Measurements from ENCODE around the gene ALG14. TPM values are rescaled to one million over a fixed set of nuclear protein-coding genes. Genes with fewer than 3 reads are reported as not detected.
A peak's percentile ranks its signal among the peaks of the same experiment; 100 is the strongest.

Gene ALG14
- total RNA-seq, 1 experiment from 2014 or later = 4.8 TPM

- no peak for DNase-seq (ENCODE audit: low spot score)
These were observed 90.4 kb downstream of the ALG14 start for GRCh38 chr1:94982398-94982797.

GRCh38 chr1:94981575-94981973 is 91.2 kb downstream of the ALG14 start:
- no peak for DNase-seq (ENCODE audit: low spot score)

GRCh38 chr1:94980582-94981574 is 91.9 kb downstream of the ALG14 start:
- no peak for DNase-seq (ENCODE audit: low spot score)

DNA sequence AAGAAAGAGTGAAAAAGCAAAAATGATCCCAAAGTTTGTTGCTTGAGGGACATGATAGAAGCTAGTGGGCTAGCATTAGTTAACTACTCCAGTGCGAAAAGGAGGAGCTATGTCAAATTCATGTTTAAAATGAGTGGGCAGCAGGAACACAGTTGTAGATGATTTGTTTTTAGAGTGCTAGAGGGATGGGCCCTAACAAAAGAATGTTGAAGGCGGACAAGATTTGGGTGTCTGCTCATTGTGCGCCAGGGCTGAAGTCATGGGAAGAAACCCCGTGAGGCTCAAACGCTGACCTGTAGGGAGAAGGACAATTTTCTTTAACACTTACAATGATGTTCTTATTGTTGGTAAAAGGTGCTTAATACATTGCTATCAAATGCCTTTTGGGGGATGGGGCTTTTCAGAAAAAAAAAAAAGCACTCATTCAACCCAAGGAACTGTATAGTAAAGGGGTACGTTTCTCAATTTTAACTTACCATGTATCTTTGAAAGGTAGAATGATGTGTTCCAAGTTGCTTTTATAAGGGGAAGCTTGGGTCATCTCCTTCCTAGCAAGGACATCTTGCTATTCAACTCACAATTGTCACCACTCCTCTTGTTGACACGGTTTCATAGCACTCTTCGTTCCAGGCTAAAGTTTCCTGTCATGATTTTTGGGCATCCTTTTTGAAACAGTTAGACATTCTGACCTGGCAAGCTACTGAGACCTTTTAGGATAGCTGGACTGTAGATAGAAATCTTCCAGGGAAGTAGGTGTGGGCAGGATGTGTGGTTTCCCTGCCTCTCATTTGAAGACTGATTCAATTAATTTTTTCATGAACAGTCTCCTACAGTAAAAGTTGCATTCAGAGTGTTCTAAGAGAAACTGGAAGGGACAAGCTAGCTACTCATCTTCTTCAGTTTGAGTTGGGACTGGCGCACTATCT is 92.8 kb downstream of the ALG14 start:
- DNase-seq (ENCODE audit: low spot score) = no peak

DNA sequence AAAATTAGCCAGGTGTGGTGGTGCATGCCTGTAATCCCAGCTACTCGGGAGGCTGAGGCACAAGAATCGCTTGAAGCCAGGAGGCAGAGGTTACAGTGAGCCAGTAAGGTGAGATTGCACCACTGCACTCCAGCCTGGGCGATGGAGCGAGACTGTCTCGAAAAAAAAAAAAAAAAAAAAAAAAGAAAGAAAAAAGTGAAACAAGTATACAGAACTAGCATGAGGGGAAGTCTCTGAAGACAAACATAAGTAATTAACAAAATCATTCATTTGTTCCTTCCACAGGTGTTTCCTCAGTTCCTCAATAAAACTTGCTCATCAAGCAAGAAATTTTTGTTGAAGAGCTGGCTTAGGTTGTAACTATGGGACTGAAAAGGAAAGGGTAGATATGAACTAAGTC is 93.6 kb downstream of the ALG14 start:
- no peak for DNase-seq (ENCODE audit: low spot score)

- DNase-seq (ENCODE audit: low spot score) = no peak
These were observed 94.3 kb downstream of the ALG14 start for GRCh38 chr1:94978401-94978800.

- no peak for DNase-seq (ENCODE audit: low spot score)
These were observed 95.7 kb downstream of the ALG14 start for GRCh38 chr1:94976971-94977548.

- DNase-seq (ENCODE audit: low spot score) = peak; percentile 46
These were observed 97.9 kb downstream of the ALG14 start for GRCh38 chr1:94974824-94975223.

DNA sequence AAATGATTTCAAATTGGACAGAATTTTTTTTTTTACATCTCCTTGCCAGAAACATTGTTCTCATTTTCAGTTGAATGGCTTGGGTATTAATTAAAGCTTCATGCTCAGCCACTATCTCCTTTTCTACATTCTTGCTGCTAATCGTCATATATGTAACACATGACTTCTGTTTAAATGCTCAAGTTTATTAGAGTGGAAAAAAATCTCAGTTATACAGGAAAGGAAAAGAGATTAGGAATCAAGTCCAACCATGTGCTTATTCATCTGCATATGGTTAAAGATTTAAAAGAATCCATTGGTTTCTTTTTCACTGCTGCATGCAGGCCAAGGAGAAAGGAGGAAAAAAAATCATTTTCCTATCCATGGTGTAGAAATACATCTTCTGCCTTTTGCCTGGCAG is 98.5 kb downstream of the ALG14 start:
- DNase-seq (ENCODE audit: low spot score) = no peak

GRCh38 chr1:94973309-94973922 is 99.3 kb downstream of the ALG14 start:
- DNase-seq (ENCODE audit: low spot score) = no peak

GRCh38 chr1:94971491-94971924 is 101.2 kb downstream of the ALG14 start:
- peak; percentile 85 for DNase-seq (ENCODE audit: low spot score)

DNA sequence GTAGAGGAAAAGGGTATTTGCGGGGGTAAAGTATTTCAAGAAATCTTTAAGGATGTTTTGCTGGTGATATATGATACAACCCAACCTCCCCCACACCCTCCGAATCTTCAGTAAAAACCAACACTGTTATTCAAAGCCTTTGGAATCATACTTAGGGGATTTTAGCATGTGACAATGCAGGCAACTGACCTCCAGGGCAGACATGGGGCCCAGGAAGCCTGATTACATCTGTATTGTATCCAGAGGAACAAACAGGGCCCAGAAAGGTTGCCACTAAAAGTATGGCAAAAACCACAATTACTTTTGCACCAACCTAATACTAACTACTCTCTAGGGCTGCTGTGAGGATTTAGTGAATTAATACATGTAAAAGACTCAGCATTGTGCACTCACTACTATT is 102.0 kb downstream of the ALG14 start:
- DNase-seq (ENCODE audit: low spot score) = peak; percentile 29

DNA sequence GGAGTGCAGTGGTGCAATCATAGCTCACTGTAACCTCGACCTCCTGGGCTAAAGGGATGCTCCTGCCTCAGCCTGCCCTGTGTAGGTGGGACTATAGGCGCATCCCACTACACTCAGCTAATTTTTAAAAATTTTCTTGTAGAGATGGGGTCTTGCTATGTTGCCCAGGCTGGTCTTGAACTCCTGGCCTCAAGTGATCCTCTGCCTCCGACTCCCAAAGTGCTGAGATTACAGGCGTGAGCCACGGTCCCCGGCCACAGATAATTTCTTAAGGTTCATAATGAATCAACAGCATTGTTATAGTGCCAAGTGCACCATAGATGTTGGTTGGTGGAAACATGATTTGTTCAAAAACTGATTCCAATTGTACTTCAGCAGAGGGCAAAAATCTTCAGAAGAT is 103.6 kb downstream of the ALG14 start:
- DNase-seq (ENCODE audit: low spot score) = no peak

GRCh38 chr1:94966033-94966432 is 106.7 kb downstream of the ALG14 start:
- no peak for DNase-seq (ENCODE audit: low spot score)

DNA sequence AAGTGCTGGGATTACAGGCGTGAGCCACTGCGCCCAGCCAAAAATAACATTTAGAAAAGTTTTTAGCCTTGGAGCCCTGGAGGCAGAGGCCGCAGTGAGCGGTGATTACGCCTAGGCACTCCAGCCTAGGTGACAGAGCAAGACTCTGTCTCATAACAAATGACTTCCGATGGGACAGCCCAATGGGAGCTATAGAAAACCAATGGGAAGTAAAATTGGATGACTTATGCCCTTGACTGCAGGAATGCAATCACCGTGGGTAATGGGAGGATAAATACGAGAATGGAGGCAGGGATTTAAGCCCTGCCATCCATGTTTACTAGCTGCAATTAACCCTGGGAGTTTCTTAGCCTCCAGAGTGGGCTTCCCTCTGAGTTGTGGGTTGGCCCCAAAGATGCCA is 108.9 kb downstream of the ALG14 start:
- no peak for DNase-seq (ENCODE audit: low spot score)

DNA sequence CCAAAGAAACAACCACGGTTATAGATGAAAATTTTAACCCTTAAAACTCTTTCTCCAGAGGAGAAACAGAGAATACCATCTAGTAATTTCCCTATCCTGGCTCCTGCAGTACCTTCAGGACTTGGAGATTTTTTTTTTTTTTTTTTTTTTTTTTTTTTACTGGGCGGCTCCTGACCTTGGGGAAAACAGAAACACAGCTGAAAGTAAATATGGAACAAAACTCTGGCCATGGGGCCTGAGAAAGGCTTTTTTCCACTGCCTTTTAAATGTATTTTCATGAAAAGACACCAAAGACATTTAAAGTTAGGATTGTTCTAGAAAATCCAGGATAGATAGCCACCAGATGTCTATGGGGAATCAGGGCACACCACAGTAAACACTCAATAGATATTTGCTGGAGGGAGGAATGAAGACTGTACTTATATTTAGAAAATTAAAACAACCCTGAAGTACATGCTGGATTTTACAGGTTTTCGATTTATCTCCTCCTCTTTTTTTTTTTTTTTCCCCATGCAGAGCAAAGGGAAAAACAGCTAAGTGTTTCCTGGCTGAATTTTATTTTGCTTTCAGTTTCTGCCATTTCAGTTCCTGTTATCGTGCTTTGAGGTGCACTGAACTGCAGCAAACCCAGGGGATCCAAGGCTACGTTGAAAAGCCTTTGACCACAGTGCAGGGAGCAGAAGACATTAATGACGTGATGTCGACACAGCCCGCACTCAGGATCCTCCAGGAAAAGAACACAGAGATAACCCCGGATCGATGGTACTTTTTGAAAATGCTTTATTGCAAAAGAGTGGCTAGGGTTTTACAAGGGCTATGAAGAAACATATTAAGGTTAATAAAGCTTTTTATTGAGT is 110.1 kb downstream of the ALG14 start:
- peak; percentile 32 for DNase-seq (ENCODE audit: low spot score)

DNA sequence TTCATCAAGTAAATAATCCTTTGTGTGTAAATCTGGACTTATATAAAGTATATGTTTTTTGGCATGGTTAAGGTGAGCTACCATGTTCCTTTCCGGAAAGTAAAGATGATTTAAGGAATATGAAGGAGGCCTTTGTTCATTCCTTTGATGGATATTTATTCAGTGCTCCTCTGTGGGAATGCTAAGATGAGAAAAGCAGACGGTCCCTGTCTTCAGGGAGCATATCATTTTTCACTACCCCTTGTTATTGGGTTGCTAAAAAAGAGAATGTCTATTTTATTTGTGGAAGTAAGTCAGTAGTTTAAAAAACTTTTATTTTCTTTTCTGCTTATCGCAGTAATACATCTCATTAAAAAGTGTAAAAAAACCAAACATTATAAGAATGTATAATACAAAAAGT is 110.8 kb downstream of the ALG14 start:
- DNase-seq (ENCODE audit: low spot score) = no peak

GRCh38 chr1:94961582-94961981 is 111.2 kb downstream of the ALG14 start:
- no peak for DNase-seq (ENCODE audit: low spot score)

DNA sequence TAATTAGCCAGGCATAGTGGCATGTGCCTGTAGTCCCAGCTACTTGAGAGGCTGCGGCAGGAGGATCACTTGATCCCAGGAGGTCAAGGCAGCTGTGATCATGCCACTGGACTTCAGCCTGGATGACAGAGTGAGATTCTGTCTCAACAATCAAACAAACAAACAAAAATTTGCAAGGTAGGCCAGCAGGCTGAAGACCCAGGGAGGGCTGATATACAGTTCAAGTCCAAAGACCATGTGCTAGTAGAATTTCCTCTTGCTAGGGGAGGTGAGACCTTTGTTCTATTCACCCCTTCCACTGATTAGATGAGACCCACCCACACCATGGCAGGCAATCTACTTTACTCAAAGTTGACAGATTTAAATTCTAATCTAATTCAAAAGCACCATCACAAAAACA is 114.7 kb downstream of the ALG14 start:
- DNase-seq (ENCODE audit: low spot score) = no peak

DNA sequence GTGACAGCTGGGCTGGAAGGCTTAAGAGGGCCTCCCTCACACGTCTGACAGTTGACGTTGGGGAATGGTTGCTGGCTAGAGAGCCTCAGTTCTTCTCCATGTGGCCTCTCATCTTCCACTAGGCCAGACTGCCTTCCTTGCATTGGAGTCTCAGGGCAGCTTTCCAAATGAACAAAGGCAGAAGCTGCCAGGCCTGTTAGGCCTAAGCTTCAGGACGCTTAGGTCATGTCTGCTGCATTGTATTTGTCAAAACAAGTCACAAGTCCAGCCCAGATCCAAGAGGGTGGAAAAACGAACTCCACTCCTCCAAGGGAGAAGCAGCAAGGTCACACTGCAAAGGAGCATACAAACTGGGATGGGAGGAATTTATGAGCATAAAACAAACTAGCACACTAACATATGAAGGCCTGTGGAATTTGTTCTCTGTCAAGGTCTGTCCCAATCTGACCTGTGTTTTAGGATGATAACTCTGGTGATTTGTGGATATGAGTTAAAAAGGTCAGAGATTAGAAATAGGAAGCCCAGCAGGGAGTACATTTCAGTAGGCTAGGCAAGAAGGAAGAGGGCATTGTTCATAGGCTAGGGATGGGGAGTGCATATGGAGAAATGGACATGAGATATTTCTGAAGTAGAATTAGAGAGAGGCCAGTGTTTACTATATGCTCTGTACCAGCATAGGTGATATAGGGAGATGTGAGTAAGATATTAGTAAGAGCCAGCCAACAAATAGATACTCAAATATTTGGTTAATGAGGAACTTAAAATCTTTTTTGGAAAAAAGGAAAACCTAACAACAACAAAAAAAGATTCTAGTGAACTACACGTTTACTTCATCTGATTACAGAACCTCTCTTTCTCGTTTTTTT is 116.8 kb downstream of the ALG14 start:
- DNase-seq (ENCODE audit: low spot score) = no peak
